DLD1 (cell line): ENCODE measurements around the gene PDE8B.

ENCODE experiments used
- in situ Hi-C: cut with HindIII; loops from 2 replicates; pipeline ENCODE4 v1.10.0; 2017; ENCODE audit warnings: low sequenced_read_pairs

The PDE8B gene

DNA sequence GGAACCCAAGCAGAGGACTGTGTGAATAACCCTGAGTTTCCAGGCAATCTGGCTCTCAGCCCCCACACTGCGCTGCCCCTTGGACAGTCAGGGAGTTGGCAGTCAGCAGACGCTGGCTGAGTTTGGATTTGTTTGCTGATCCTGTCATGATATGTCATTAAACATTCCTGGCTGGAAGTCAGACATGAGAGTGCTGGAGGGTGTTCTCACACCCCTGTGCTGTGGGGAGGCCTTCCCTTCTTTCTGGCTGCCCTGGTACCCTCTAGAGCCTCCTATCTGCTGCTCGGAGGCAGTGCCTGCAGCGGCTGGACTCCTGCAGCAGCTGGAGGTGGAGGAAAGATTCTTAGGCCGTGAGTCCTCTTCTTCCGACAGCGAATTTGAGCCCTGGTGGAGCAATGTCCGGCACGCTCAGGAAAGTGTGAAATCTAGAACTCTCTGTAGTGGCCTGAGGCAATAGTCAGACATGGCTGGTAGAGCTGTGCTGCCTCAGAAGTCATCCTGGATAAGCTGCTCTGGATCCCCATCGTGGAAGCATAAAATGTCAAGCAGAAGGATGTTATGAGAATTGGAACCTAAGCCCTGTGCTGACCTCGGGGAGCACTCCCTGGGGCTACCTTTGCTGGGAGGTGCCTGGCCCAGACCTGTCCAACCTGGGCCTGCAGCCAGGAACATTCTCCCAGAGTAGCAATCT, 72.0 kb downstream of the PDE8B start:
- in situ Hi-C loops: no loop called here

DNA sequence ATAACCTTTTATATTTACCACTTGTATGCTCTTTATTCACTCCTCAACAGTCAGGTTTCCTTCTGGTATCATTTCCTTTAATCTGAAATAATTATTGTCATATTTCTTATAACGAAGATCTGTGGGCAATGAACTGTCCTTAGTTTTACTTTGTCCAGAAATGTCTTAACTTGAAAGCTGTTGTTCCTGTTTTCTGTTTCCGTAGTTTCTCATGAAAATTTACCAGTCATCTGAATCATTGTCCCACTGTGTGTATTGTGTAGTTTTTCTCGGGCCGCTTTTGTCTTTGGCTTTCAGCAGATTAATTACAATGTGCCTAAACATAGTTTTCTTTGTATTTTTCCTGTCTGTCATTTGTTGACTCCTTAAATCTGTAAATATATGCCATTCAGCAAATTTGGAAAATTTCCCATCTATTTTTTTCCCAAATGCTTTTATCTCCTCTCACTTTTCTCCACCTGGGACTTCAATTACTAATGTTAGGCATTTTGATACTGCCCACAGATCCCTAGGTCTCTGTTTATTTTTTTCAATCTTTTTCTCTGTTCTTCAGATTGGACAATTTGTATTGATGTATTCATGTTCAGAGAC, 74.9 kb downstream of the PDE8B start:
- in situ Hi-C loops: no loop called here

DNA sequence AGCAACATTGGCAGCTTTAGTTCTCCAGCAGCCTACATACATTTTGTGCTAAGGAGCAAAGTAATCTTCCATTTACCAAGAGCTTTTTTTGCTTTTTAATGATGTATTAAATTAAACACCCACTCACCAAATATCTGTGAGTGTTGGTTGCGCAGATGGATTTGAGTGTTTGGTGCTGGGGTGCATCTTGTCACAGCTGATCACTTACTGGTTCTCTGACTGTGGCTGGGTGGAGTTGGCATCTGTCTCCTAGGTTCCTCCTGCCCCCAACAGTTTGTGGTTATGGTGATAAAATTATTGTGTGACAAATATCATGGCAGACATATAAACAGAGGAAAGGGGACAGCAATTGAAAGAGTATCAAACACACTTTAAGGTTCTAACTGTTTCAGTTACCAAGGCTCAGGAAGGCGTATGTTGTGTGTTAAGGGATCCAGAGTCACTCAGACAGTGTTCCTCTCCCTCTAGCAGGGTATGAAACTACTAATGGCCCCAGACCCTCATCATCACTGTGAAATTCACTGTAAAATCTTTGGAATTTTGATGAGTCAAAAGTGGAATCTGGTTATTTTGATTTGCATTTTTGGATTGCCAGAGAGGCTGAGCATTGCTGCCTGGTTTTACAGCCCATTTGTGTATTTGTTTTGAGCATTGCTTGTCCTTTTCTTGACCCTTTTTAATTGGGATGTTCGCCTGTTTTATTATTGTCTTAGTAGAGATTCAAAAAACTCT, 81.7 kb downstream of the PDE8B start:
- in situ Hi-C loops: no loop called here

DNA sequence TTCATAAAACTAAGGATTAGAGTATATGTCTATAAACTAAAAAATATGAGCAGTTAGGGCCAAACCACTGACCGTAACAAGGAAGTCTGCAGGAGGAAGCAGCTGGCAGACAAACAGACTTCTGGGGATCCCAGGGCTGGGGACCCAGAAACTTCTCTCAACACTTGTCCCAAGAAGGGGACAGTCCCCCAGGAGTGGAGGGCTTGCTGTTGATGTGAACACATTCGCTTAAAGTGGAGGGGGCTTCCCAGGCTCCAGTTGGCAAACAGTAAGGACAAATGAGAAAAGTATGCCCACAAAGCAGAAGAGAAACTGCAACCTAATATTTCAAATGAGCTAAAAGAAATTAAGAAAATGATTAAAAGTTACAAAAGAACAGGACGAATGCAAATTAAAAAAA, 83.7 kb downstream of the PDE8B start:
- in situ Hi-C loops: no loop called here

- in situ Hi-C loops: no loop called here
Measured at GRCh38 chr5:77295863-77296378, 85.4 kb downstream of the PDE8B start.

- in situ Hi-C loops: no loop called here
Measured at GRCh38 chr5:77298146-77298545, 87.7 kb downstream of the PDE8B start.

- in situ Hi-C loops: no loop called here
Measured at GRCh38 chr5:77300451-77300850, 90.0 kb downstream of the PDE8B start.

GRCh38 chr5:77301447-77301883, 91.0 kb downstream of the PDE8B start:
- in situ Hi-C loops: no loop called here

GRCh38 chr5:77302247-77302646, 91.8 kb downstream of the PDE8B start:
- in situ Hi-C loops: no loop called here

- in situ Hi-C loops: no loop called here
Measured at GRCh38 chr5:77302653-77303052, 92.2 kb downstream of the PDE8B start.

GRCh38 chr5:77304388-77304787, 93.9 kb downstream of the PDE8B start:
- in situ Hi-C loops: no loop called here

DNA sequence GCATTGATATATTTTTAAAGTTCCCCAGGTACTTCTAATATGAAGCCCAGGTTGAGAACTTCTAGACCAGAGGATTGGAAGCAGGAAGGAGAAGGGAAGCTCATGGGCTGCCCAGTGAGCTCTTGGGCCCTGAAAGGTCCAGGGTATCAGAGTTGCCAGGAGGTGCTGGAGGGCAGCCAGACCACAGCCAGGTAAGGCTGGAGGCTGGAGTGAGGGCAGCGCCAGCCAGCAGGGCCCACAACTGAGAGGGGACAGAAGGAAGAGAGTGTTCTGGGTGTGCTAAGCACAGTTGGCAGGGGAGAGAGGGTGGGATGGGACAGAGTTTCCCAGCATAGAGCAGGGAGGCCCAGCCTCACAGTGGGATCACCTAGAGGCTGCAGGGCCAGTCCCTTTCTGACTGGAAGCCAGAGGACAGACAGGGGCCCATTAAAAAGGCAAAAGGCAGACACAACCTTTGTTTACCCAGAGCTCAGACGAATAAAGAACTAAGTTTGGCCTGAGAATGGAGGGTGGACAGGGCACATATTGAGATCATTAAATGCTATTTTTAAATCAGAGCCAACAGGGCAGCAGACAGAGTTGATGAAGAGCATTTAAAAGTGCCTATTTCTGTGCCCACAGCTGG, 94.9 kb downstream of the PDE8B start:
- in situ Hi-C loops: no loop called here

GRCh38 chr5:77305956-77306355, 95.5 kb downstream of the PDE8B start:
- in situ Hi-C loops: no loop called here

DNA sequence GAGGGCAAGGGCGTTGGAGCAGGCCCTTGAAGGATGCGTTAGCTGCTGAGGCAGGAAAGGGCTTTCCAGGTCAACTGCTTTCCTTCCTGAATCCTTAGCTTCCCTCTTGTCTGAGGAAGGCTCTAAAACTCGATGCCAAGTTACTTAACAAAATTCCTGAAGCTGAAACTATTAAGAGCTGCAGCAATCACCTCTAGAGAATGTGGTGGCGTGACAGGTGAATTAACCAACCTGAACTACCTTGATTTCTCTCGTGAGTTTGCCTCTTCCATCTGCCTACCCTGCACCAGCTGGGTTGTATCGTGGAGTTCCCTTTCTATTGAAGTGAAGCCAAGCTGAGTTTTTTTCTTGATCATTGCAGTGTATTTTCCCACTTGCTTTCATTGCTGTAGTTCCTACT, 96.1 kb downstream of the PDE8B start:
- in situ Hi-C loops: no loop called here

DNA sequence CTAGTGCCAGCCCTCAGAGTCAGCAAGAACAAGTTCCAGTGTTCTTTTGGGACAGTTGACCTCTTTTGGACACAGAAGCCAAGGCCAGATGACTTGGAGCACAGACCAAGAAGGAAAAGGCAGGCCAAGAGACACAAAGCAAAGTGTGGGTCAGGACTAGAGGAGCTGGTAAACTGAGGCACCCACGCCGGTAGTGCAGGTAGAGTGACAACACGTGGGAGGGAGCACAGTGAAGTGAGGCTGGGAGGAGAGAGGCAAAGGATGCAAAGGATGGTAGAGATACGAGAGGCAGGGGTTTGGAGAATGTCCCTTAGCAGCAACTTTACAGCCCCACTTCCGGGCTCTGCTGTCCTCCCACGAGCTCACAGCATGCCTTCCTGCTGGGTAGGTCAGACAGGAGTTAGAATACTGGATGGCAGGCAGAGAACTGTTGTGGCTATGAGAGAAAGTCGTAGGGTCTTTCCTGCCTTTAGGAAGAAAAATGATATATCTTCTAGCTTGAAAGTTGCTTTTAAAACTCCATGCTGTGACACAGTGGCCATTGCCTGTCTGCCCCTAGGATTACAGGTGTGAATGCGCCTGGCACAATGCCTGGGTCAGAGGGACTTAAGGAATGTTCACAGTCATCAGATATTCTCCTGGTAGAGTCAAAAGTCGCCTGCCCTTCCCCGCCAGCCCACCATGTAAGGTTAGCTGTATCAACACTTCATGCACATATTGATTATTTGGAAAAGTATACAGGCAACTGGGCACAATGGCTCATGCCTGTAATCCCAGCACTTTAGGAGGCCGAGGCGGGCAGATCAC, 97.9 kb downstream of the PDE8B start:
- in situ Hi-C loops: no loop called here

DNA sequence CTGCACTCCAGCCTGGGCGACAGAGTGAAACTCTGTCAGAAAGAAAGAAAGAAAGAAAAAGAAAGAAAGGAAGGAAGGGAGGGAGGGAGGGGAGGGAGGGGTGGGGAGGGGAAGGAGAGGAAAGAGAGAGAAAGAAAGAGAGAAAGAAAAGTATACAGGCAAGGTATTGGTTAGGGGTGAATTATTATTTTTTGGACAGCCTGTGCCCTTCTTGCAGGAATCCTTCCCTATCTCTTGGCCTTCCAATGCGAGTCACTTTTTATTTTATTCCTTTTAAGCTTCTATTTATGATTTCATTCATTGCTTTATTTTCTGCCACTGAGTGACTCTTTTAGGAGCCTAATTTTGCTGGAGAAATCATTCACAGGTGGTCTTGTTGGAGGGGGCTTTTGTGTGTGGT, 98.7 kb downstream of the PDE8B start:
- in situ Hi-C loops: no loop called here

DNA sequence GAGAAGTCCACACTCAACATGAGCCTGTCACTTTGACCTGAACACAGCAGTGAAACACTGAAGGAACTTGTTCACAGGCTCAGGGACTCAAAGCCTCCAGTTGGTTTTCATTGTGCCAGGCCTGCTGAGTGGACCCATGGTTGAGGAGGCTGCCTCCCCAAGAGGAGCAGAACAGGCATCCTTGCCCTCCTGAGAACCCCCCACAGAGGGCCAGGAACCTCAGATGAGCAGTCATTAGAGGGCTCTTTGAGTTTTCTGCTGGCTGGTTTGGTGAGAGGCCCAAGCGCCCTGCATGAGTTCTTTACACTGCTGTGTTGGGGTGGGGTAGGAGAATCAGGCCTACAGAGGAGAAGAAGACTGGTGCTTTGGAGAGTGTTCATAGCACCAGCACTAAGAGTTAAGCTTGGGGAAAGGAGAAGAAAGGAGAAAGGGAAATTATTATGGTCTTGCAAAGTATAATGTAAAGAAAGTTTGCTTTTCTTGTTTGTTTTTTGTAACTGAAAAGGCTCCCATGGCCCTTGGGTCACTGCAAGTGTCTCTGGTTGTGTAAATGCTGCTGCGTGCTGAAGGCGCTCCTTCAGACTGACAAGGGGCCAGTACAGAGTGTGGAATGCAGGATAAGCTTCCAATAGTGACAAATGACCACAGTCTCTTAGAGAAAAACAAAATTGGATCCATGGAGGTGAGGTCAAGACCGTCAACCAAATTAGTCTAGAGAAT, 100.2 kb downstream of the PDE8B start:
- in situ Hi-C loops: no loop called here

DNA sequence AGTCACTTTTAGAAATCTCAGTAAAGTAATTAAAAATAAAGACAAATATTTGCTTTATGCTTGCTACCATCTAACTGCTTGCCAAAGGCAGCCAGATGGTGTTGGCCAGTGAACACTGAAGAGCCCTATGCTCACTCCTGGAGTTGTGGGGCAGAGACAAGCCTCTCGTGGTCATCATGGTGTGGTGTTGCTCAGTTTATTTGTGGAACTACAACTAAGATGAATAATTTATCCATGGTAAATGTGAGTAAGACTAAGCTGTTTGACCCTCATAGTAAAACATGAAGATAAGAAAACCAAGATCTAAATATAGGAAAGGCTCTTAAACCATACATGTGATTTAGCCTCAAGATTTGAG, 100.7 kb downstream of the PDE8B start:
- in situ Hi-C loops: no loop called here

DNA sequence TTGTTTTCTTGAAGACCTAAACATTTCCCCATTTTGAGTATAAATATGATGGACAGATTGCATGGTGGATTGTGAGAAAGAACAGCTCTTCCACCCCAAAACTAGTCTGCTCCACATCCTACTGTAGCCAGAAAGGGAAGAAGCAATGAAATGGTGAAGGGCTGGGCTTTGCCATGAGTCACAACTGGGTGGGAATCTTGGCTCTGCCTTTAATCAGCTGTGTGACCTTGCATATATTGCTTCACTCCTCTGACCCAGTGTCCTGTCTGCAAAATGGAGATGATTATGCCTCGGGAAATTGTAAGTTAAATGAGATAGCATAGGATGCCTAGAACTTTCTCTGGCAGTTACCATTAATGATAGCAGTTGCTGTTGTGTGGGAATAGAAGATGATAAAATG, 101.9 kb downstream of the PDE8B start:
- in situ Hi-C loops: no loop called here
